GM23338 (cell line): ENCODE measurements around the gene DMD. TPM values are rescaled to one million over a fixed set of nuclear protein-coding genes. Genes with fewer than 3 reads are reported as not detected.

Experiments
- ATAC-seq: fragments of 200-7000 bp; cut with Tn5 transposase; 3 replicates; pipeline ENCODE4 v1.9.1; 2020
- DNase-seq: peaks from one replicate; pipeline ENCODE4 v3.0.0-alpha.2; 2015; ENCODE audit warnings: low spot score
- H2AFZ ChIP-seq: fragments of 200-600 bp; sonication (generic); 2 replicates; pipeline ENCODE4 v1.8.0; 2016; ENCODE audit warnings: antibody characterized with exemption, mild to moderate bottlenecking, moderate library complexity
- H3F3A ChIP-seq: fragments of 200-600 bp; sonication (generic); replicated peaks from 2 replicates; pipeline ENCODE4 v1.8.0; 2017; ENCODE audit warnings: antibody characterized with exemption, mixed run types, low read depth
- H3K27ac ChIP-seq: fragments of 200-600 bp; sonication (generic); 2 replicates; pipeline ENCODE4 v1.6.1; 2016; ENCODE audit warnings: low read depth
- H3K27me3 ChIP-seq: fragments of 200-600 bp; sonication (generic); 2 replicates; pipeline ENCODE4 v1.8.0; 2016; ENCODE audit warnings: mild to moderate bottlenecking, mixed run types, moderate library complexity; ENCODE audit not compliant: insufficient read depth
- H3K36me3 ChIP-seq: fragments of 200-600 bp; sonication (generic); 2 replicates; pipeline ENCODE4 v1.8.0; 2016; ENCODE audit warnings: mild to moderate bottlenecking; ENCODE audit not compliant: insufficient read depth
- H3K4me1 ChIP-seq: fragments of 200-600 bp; sonication (generic); 2 replicates; pipeline ENCODE4 v1.8.0; 2016; ENCODE audit warnings: mild to moderate bottlenecking, moderate library complexity; ENCODE audit not compliant: insufficient read depth
- H3K4me2 ChIP-seq: fragments of 200-600 bp; sonication (generic); 2 replicates; pipeline ENCODE4 v1.7.1; 2017; ENCODE audit warnings: mixed run types
- H3K4me3 ChIP-seq: fragments of 200-600 bp; sonication (generic); 2 replicates; pipeline ENCODE4 v1.6.1; 2016; ENCODE audit warnings: mixed run types
- H3K79me2 ChIP-seq: fragments of 200-600 bp; sonication (generic); replicated peaks from 2 replicates; pipeline ENCODE4 v1.8.0; 2017; ENCODE audit warnings: mild to moderate bottlenecking; ENCODE audit not compliant: insufficient read depth
- H3K9me2 ChIP-seq: fragments of 200-600 bp; sonication (generic); 2 replicates; pipeline ENCODE4 v1.8.0; 2017; ENCODE audit not compliant: insufficient read depth
- H4K20me1 ChIP-seq: fragments of 200-600 bp; sonication (generic); replicated peaks from 2 replicates; pipeline ENCODE4 v1.8.0; 2017; ENCODE audit warnings: mild to moderate bottlenecking; ENCODE audit not compliant: insufficient read depth
- H3K27ac Mint-ChIP-seq: 2 replicates; pipeline ENCODE4 v1.8.0; 2020; ENCODE audit warnings: inconsistent platforms, mild to moderate bottlenecking, moderate library complexity, mixed read lengths
- H3K27me3 Mint-ChIP-seq: 3 replicates; pipeline ENCODE4 v1.8.0; 2022; ENCODE audit warnings: low read depth, mild to moderate bottlenecking, moderate library complexity, mixed read lengths, inconsistent platforms; ENCODE audit not compliant: insufficient read depth, poor library complexity
- H3K36me3 Mint-ChIP-seq: 3 replicates; pipeline ENCODE4 v1.8.0; 2021; ENCODE audit warnings: low read depth, mild to moderate bottlenecking, inconsistent platforms, moderate library complexity, mixed read lengths
- H3K4me1 Mint-ChIP-seq: 3 replicates; pipeline ENCODE4 v1.8.0; 2020; ENCODE audit warnings: mild to moderate bottlenecking, inconsistent platforms, mixed read lengths
- H3K4me3 Mint-ChIP-seq: 3 replicates; pipeline ENCODE4 v1.8.0; 2021; ENCODE audit warnings: moderate library complexity, mild to moderate bottlenecking, inconsistent platforms, mixed read lengths
- H3K9me3 Mint-ChIP-seq: 3 replicates; pipeline ENCODE4 v1.8.0; 2020; ENCODE audit warnings: moderate library complexity, mild to moderate bottlenecking, inconsistent platforms, mixed read lengths
- CREB1 ChIP-seq: fragments of 250-450 bp; sonication (Bioruptor Pico); IDR thresholded peaks from 2 replicates; pipeline ENCODE4 v1.5.0; 2020; ENCODE audit warnings: low read depth, mild to moderate bottlenecking, moderate library complexity
- EZH2 ChIP-seq: fragments of 200-600 bp; sonication (generic); IDR thresholded peaks from one replicate; pipeline ENCODE4 v1.8.0; 2017; ENCODE audit warnings: antibody characterized with exemption, mild to moderate bottlenecking, low read depth; ENCODE audit not compliant: unreplicated experiment
- EZH2phosphoT487 ChIP-seq: fragments of 200-600 bp; sonication (generic); IDR thresholded peaks from one replicate; pipeline ENCODE4 v1.8.1; 2018; ENCODE audit warnings: antibody characterized with exemption; ENCODE audit not compliant: unreplicated experiment
- JUNB ChIP-seq: IDR thresholded peaks from one replicate; pipeline ENCODE4 v1.6.1; 2016; ENCODE audit warnings: antibody characterized with exemption; ENCODE audit not compliant: unreplicated experiment
- NANOG ChIP-seq: IDR thresholded peaks from 2 replicates; pipeline ENCODE4 v1.6.1; 2016; ENCODE audit warnings: antibody characterized with exemption, borderline replicate concordance
- POLR2AphosphoS5 ChIP-seq: IDR thresholded peaks from 2 replicates; pipeline ENCODE4 v1.6.1; 2016; ENCODE audit warnings: antibody characterized with exemption, low read depth
- STAT1 ChIP-seq: IDR thresholded peaks from one replicate; pipeline ENCODE4 v1.6.1; 2016; ENCODE audit warnings: antibody characterized with exemption; ENCODE audit not compliant: unreplicated experiment
- ZNF114 ChIP-seq: fragments of 250-450 bp; sonication (Bioruptor Pico); IDR thresholded peaks from 2 replicates; pipeline ENCODE4 v1.5.0; 2020; ENCODE audit warnings: mild to moderate bottlenecking, moderate library complexity
- ZNF331 ChIP-seq: fragments of 250-450 bp; sonication (Bioruptor Pico); IDR thresholded peaks from 2 replicates; pipeline ENCODE4 v1.5.0; 2020; ENCODE audit warnings: low read depth, mild to moderate bottlenecking, moderate library complexity
- polyA plus RNA-seq: library from polyadenylated mRNA; unstranded; fragments of >200 nt; fragmentation: Nextera tagmentation; extraction: Ambion mirVana; gene quantifications from 2 replicates; pipeline ENCODE4 v1.2.1, GENCODE V29; 2016
- total RNA-seq: library from RNA; depleted of rRNA; stranded (reverse); fragments of >200 nt; shearing (Covaris generic); gene quantifications from 2 replicates; pipeline ENCODE4 v1.2.3, GENCODE V29; 2014
- TF ChIP-seq, protein P1 (sequence below): fragments of 250-450 bp; sonication (Bioruptor Pico); IDR thresholded peaks from 2 replicates; pipeline ENCODE4 v1.5.0; 2020; ENCODE audit warnings: mild to moderate bottlenecking, moderate library complexity
- TF ChIP-seq, protein P2 (sequence below), 2 experiments: fragments of 200-600 bp in 1 of 2; sonication (generic) in 1 of 2; conservative IDR thresholded peaks; 2 replicates each; pipeline versions ENCODE4 v1.5.1 to v1.6.1; 2016 to 2017; ENCODE audit warnings: antibody characterized with exemption in 2 of 2, low read depth in 2 of 2, mild to moderate bottlenecking in 2 of 2, moderate library complexity in 1 of 2
- TF ChIP-seq, protein P3 (sequence below): IDR thresholded peaks from one replicate; pipeline ENCODE4 v1.6.1; 2018; ENCODE audit warnings: antibody characterized with exemption; ENCODE audit not compliant: unreplicated experiment
- TF ChIP-seq, protein P4 (sequence below): IDR thresholded peaks from 2 replicates; pipeline ENCODE4 v1.6.1; 2016; ENCODE audit warnings: antibody characterized with exemption

The DMD gene
- total and polyA plus RNA-seq, 2 experiments from 2014 or later: 4.5 to 7.6 TPM

DNA sequence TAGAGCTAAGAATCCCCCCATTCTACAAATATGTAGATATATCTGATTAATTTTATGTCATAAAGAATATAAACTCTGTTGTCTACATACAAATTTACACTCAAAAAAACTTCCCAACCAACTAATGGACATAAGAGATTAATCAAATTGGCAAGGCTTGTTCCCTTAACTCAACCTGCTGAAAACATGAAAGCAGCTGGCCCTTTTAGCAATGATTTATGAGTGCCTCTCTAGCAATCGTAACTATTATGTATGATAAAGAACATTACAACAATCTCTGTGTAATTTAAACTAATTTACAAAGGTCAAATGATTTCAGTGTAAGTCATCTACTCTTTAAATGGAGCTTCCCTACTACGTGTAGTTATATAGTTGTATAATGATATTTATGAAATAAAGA lies 2056.4 kb downstream of the DMD start:
- H3K36me3 Mint-ChIP-seq: no peaks in the 10 kb centered on the region
- TF ChIP-seq, protein P1, sequence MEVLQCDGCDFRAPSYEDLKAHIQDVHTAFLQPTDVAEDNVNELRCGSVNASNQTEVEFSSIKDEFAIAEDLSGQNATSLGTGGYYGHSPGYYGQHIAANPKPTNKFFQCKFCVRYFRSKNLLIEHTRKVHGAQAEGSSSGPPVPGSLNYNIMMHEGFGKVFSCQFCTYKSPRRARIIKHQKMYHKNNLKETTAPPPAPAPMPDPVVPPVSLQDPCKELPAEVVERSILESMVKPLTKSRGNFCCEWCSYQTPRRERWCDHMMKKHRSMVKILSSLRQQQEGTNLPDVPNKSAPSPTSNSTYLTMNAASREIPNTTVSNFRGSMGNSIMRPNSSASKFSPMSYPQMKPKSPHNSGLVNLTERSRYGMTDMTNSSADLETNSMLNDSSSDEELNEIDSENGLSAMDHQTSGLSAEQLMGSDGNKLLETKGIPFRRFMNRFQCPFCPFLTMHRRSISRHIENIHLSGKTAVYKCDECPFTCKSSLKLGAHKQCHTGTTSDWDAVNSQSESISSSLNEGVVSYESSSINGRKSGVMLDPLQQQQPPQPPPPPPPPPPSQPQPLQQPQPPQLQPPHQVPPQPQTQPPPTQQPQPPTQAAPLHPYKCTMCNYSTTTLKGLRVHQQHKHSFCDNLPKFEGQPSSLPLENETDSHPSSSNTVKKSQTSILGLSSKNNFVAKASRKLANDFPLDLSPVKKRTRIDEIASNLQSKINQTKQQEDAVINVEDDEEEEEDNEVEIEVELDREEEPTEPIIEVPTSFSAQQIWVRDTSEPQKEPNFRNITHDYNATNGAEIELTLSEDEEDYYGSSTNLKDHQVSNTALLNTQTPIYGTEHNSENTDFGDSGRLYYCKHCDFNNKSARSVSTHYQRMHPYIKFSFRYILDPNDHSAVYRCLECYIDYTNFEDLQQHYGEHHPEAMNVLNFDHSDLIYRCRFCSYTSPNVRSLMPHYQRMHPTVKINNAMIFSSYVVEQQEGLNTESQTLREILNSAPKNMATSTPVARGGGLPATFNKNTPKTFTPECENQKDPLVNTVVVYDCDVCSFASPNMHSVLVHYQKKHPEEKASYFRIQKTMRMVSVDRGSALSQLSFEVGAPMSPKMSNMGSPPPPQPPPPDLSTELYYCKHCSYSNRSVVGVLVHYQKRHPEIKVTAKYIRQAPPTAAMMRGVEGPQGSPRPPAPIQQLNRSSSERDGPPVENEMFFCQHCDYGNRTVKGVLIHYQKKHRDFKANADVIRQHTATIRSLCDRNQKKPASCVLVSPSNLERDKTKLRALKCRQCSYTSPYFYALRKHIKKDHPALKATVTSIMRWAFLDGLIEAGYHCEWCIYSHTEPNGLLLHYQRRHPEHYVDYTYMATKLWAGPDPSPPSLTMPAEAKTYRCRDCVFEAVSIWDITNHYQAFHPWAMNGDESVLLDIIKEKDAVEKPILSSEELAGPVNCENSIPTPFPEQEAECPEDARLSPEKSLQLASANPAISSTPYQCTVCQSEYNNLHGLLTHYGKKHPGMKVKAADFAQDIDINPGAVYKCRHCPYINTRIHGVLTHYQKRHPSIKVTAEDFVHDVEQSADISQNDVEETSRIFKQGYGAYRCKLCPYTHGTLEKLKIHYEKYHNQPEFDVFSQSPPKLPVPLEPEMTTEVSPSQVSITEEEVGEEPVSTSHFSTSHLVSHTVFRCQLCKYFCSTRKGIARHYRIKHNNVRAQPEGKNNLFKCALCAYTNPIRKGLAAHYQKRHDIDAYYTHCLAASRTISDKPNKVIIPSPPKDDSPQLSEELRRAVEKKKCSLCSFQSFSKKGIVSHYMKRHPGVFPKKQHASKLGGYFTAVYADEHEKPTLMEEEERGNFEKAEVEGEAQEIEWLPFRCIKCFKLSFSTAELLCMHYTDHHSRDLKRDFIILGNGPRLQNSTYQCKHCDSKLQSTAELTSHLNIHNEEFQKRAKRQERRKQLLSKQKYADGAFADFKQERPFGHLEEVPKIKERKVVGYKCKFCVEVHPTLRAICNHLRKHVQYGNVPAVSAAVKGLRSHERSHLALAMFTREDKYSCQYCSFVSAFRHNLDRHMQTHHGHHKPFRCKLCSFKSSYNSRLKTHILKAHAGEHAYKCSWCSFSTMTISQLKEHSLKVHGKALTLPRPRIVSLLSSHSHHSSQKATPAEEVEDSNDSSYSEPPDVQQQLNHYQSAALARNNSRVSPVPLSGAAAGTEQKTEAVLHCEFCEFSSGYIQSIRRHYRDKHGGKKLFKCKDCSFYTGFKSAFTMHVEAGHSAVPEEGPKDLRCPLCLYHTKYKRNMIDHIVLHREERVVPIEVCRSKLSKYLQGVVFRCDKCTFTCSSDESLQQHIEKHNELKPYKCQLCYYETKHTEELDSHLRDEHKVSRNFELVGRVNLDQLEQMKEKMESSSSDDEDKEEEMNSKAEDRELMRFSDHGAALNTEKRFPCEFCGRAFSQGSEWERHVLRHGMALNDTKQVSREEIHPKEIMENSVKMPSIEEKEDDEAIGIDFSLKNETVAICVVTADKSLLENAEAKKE (CRISPR knock-in tag): no peak
- no peak for TF ChIP-seq EZH2
- no peak for TF ChIP-seq STAT1
- no peak for TF ChIP-seq EZH2phosphoT487
- TF ChIP-seq CREB1 (CRISPR knock-in tag): no peak
- TF ChIP-seq, protein P2, sequence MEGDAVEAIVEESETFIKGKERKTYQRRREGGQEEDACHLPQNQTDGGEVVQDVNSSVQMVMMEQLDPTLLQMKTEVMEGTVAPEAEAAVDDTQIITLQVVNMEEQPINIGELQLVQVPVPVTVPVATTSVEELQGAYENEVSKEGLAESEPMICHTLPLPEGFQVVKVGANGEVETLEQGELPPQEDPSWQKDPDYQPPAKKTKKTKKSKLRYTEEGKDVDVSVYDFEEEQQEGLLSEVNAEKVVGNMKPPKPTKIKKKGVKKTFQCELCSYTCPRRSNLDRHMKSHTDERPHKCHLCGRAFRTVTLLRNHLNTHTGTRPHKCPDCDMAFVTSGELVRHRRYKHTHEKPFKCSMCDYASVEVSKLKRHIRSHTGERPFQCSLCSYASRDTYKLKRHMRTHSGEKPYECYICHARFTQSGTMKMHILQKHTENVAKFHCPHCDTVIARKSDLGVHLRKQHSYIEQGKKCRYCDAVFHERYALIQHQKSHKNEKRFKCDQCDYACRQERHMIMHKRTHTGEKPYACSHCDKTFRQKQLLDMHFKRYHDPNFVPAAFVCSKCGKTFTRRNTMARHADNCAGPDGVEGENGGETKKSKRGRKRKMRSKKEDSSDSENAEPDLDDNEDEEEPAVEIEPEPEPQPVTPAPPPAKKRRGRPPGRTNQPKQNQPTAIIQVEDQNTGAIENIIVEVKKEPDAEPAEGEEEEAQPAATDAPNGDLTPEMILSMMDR (conservative IDR thresholded peaks at IDR 0.05; ENCODE audit: low read depth in 2 of 2): no peak
- TF ChIP-seq JUNB: no peak
- TF ChIP-seq NANOG: no peak
- no peak for TF ChIP-seq ZNF331 (CRISPR knock-in tag)
- no peak for TF ChIP-seq ZNF114
- no peak for TF ChIP-seq POLR2AphosphoS5
- TF ChIP-seq, protein P3, sequence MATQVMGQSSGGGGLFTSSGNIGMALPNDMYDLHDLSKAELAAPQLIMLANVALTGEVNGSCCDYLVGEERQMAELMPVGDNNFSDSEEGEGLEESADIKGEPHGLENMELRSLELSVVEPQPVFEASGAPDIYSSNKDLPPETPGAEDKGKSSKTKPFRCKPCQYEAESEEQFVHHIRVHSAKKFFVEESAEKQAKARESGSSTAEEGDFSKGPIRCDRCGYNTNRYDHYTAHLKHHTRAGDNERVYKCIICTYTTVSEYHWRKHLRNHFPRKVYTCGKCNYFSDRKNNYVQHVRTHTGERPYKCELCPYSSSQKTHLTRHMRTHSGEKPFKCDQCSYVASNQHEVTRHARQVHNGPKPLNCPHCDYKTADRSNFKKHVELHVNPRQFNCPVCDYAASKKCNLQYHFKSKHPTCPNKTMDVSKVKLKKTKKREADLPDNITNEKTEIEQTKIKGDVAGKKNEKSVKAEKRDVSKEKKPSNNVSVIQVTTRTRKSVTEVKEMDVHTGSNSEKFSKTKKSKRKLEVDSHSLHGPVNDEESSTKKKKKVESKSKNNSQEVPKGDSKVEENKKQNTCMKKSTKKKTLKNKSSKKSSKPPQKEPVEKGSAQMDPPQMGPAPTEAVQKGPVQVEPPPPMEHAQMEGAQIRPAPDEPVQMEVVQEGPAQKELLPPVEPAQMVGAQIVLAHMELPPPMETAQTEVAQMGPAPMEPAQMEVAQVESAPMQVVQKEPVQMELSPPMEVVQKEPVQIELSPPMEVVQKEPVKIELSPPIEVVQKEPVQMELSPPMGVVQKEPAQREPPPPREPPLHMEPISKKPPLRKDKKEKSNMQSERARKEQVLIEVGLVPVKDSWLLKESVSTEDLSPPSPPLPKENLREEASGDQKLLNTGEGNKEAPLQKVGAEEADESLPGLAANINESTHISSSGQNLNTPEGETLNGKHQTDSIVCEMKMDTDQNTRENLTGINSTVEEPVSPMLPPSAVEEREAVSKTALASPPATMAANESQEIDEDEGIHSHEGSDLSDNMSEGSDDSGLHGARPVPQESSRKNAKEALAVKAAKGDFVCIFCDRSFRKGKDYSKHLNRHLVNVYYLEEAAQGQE: no peak
- TF ChIP-seq, protein P4, sequence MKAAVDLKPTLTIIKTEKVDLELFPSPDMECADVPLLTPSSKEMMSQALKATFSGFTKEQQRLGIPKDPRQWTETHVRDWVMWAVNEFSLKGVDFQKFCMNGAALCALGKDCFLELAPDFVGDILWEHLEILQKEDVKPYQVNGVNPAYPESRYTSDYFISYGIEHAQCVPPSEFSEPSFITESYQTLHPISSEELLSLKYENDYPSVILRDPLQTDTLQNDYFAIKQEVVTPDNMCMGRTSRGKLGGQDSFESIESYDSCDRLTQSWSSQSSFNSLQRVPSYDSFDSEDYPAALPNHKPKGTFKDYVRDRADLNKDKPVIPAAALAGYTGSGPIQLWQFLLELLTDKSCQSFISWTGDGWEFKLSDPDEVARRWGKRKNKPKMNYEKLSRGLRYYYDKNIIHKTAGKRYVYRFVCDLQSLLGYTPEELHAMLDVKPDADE: no peak
- H3K4me3 Mint-ChIP-seq: no peak overlapping the region
- H3K4me2 ChIP-seq: no peak overlapping the region
- no peak overlapping the region for H3K27ac Mint-ChIP-seq
- ATAC-seq (no peak), DNase-seq (no peak)
- no peak overlapping the region for H3K4me3 ChIP-seq
- no peaks in the 10 kb centered on the region for H3K27me3 Mint-ChIP-seq
- H3K36me3 ChIP-seq: no peaks in the 10 kb centered on the region
- H3K4me1 ChIP-seq: no peaks in the 10 kb centered on the region
- H3K27ac ChIP-seq: no peak overlapping the region
- no peaks in the 10 kb centered on the region for H3K9me3 Mint-ChIP-seq
- no peaks in the 10 kb centered on the region for H4K20me1 ChIP-seq
- H2AFZ ChIP-seq: no peak overlapping the region
- H3F3A ChIP-seq: no peaks in the 10 kb centered on the region
- H3K27me3 ChIP-seq: no peaks in the 10 kb centered on the region
- no peaks in the 10 kb centered on the region for H3K79me2 ChIP-seq
- no peaks in the 10 kb centered on the region for H3K4me1 Mint-ChIP-seq
- no peaks in the 10 kb centered on the region for H3K9me2 ChIP-seq
